HUES48 (cell line): ENCODE measurements around the gene MYPN.

Experiments used
- H3K27ac ChIP-seq: one replicate; pipeline ENCODE4 v1.7.0; 2013; ENCODE audit warnings: low read depth, low read length, inconsistent platforms
- H3K27me3 ChIP-seq: 2 replicates; pipeline ENCODE4 v1.6.1; 2013; ENCODE audit warnings: mild to moderate bottlenecking, low read length; ENCODE audit not compliant: control insufficient read depth, insufficient read depth
- H3K36me3 ChIP-seq: 2 replicates; pipeline ENCODE4 v1.6.1; 2013; ENCODE audit warnings: low read length; ENCODE audit not compliant: control insufficient read depth, insufficient read depth
- H3K4me1 ChIP-seq: 2 replicates; pipeline ENCODE4 v1.6.1; 2013; ENCODE audit warnings: mild to moderate bottlenecking, low read length; ENCODE audit not compliant: control insufficient read depth, insufficient read depth
- H3K4me3 ChIP-seq: 2 replicates; pipeline ENCODE4 v1.5.1; 2013; ENCODE audit warnings: mild to moderate bottlenecking, low read depth, low read length
- H3K9ac ChIP-seq: 2 replicates; pipeline ENCODE4 v1.6.1; 2013; ENCODE audit warnings: mild to moderate bottlenecking, low read depth, low read length, moderate library complexity
- H3K9me3 ChIP-seq: 2 replicates; pipeline ENCODE4 v1.6.1; 2013; ENCODE audit warnings: low read length; ENCODE audit not compliant: control insufficient read depth, insufficient read depth

The MYPN gene

GRCh38 chr10:68092512-68092911, 16.8 kb upstream of the MYPN start:
- Histone ChIP-seq H3K27ac (no peak overlapping the region), H3K9ac (no peak overlapping the region), H3K36me3 (no peaks in the 10 kb centered on the region), H3K4me1 (peaks cover 21% of the 10 kb centered on the region), H3K4me3 (no peak overlapping the region), H3K9me3 (no peaks in the 10 kb centered on the region), H3K27me3 (no peaks in the 10 kb centered on the region)

GRCh38 chr10:68095153-68095552, 14.1 kb upstream of the MYPN start:
- no peak overlapping the region for H3K27ac ChIP-seq
- H3K27me3 ChIP-seq: no peaks in the 10 kb centered on the region
- H3K9ac ChIP-seq: no peak overlapping the region
- no peaks in the 10 kb centered on the region for H3K9me3 ChIP-seq
- no peaks in the 10 kb centered on the region for H3K36me3 ChIP-seq
- H3K4me3 ChIP-seq: no peak overlapping the region
- peaks cover 12% of the 10 kb centered on the region; the same call in 1 of the 2 replicates for H3K4me1 ChIP-seq

- Histone ChIP-seq H3K9ac (no peak overlapping the region), H3K4me3 (no peak overlapping the region), H3K27ac (peak overlapping the region; percentile 80), H3K27me3 (no peaks in the 10 kb centered on the region), H3K36me3 (no peaks in the 10 kb centered on the region), H3K9me3 (no peaks in the 10 kb centered on the region), H3K4me1 (peaks cover 12% of the 10 kb centered on the region; the same call in 1 of the 2 replicates)
Measured at GRCh38 chr10:68096913-68097516, 12.3 kb upstream of the MYPN start.

- no peak overlapping the region for H3K27ac ChIP-seq
- H3K4me3 ChIP-seq: no peak overlapping the region
- no peak overlapping the region for H3K9ac ChIP-seq
- peaks cover 12% of the 10 kb centered on the region; the same call in 1 of the 2 replicates for H3K4me1 ChIP-seq
- no peaks in the 10 kb centered on the region for H3K36me3 ChIP-seq
- H3K9me3 ChIP-seq: no peaks in the 10 kb centered on the region
- H3K27me3 ChIP-seq: no peaks in the 10 kb centered on the region
Measured at GRCh38 chr10:68099736-68100135, 9.6 kb upstream of the MYPN start.

GRCh38 chr10:68101066-68101465, 8.2 kb upstream of the MYPN start:
- no peaks in the 10 kb centered on the region for H3K36me3 ChIP-seq
- no peak overlapping the region for H3K27ac ChIP-seq
- H3K9ac ChIP-seq: no peak overlapping the region
- H3K9me3 ChIP-seq: no peaks in the 10 kb centered on the region
- H3K4me3 ChIP-seq: no peak overlapping the region
- H3K27me3 ChIP-seq: no peaks in the 10 kb centered on the region
- H3K4me1 ChIP-seq: peaks cover 18% of the 10 kb centered on the region; the same call in 1 of the 2 replicates

GRCh38 chr10:68103261-68103878, 5.9 kb upstream of the MYPN start:
- Histone ChIP-seq H3K4me1 (peaks cover 6% of the 10 kb centered on the region; the same call in 1 of the 2 replicates), H3K27ac (no peak overlapping the region), H3K27me3 (no peaks in the 10 kb centered on the region), H3K9ac (no peak overlapping the region), H3K36me3 (no peaks in the 10 kb centered on the region), H3K4me3 (no peak overlapping the region), H3K9me3 (no peaks in the 10 kb centered on the region)

- Histone ChIP-seq H3K27ac (no peak overlapping the region), H3K9ac (no peak overlapping the region), H3K27me3 (no peaks in the 10 kb centered on the region), H3K36me3 (no peaks in the 10 kb centered on the region), H3K4me1 (peaks cover 6% of the 10 kb centered on the region; the same call in 1 of the 2 replicates), H3K4me3 (no peak overlapping the region), H3K9me3 (no peaks in the 10 kb centered on the region)
Measured at GRCh38 chr10:68103901-68104300, 5.4 kb upstream of the MYPN start.

GRCh38 chr10:68105820-68106219, 3.5 kb upstream of the MYPN start:
- no peak overlapping the region for H3K9ac ChIP-seq
- no peak overlapping the region for H3K27ac ChIP-seq
- H3K36me3 ChIP-seq: no peaks in the 10 kb centered on the region
- no peak overlapping the region for H3K4me3 ChIP-seq
- H3K9me3 ChIP-seq: no peaks in the 10 kb centered on the region
- no peaks in the 10 kb centered on the region for H3K27me3 ChIP-seq
- H3K4me1 ChIP-seq: peaks cover 6% of the 10 kb centered on the region; the same call in 1 of the 2 replicates

- Histone ChIP-seq H3K27me3 (no peaks in the 10 kb centered on the region), H3K27ac (no peak overlapping the region), H3K9ac (no peak overlapping the region), H3K9me3 (no peaks in the 10 kb centered on the region), H3K4me3 (no peak overlapping the region), H3K36me3 (no peaks in the 10 kb centered on the region), H3K4me1 (peaks cover 7% of the 10 kb centered on the region; the same call in 1 of the 2 replicates)
Measured at GRCh38 chr10:68106656-68107055, 2.6 kb upstream of the MYPN start.

- Histone ChIP-seq H3K4me3 (no peak overlapping the region), H3K27ac (no peak overlapping the region), H3K36me3 (no peaks in the 10 kb centered on the region), H3K9me3 (no peaks in the 10 kb centered on the region), H3K4me1 (peaks cover 10% of the 10 kb centered on the region; the same call in 1 of the 2 replicates), H3K27me3 (no peaks in the 10 kb centered on the region), H3K9ac (no peak overlapping the region)
Measured at GRCh38 chr10:68107651-68108050, 1.6 kb upstream of the MYPN start.

- peaks cover 10% of the 10 kb centered on the region; the same call in 1 of the 2 replicates for H3K4me1 ChIP-seq
- no peaks in the 10 kb centered on the region for H3K27me3 ChIP-seq
- no peaks in the 10 kb centered on the region for H3K36me3 ChIP-seq
- H3K9me3 ChIP-seq: no peaks in the 10 kb centered on the region
- H3K27ac ChIP-seq: no peak overlapping the region
- H3K9ac ChIP-seq: no peak overlapping the region
- no peak overlapping the region for H3K4me3 ChIP-seq
Measured at GRCh38 chr10:68108051-68108450, 1.2 kb upstream of the MYPN start.
